ENCODE data around the gene PCA3. TPM values are rescaled to one million over a fixed set of nuclear protein-coding genes. Genes with fewer than 3 reads are reported as not detected.

Gene PCA3
- total and polyA plus RNA-seq, 2 of the 8 experiments (the other 6 are each of a cell fraction or from before 2014, with no cell fraction given): not detected

DNA sequence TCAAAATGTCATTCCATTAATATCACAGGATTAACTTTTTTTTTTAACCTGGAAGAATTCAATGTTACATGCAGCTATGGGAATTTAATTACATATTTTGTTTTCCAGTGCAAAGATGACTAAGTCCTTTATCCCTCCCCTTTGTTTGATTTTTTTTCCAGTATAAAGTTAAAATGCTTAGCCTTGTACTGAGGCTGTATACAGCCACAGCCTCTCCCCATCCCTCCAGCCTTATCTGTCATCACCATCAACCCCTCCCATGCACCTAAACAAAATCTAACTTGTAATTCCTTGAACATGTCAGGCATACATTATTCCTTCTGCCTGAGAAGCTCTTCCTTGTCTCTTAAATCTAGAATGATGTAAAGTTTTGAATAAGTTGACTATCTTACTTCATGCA is 20.6 kb downstream of the PCA3 start:
- no peak overlapping the region for H3K18ac ChIP-seq (ENCODE audit: extremely low read depth, low read length)
- H3K14ac ChIP-seq (ENCODE audit: insufficient read length): no peak overlapping the region
- no peak overlapping the region for H2BK120ac ChIP-seq (replicated peaks; ENCODE audit: low read depth, low read length)
- no peak overlapping the region for H3K4ac ChIP-seq (replicated peaks; ENCODE audit: insufficient read length, low read depth, low read length)
- no peaks in the 10 kb centered on the region for H3K4me1 ChIP-seq (replicated peaks in 1 of 4; ENCODE audit: control insufficient read depth in 3 of 4, insufficient read depth in 4 of 4, low read length in 3 of 4)
- CTCF ChIA-PET (ENCODE audit: partially characterized antibody): interaction anchor here (1.0 kb wide), 1 partner anchor 201 kb away, joined by 4 read pairs; no protein-coding TSS in a partner anchor
- TF ChIP-seq, protein P1, sequence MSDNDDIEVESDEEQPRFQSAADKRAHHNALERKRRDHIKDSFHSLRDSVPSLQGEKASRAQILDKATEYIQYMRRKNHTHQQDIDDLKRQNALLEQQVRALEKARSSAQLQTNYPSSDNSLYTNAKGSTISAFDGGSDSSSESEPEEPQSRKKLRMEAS (IDR thresholded peaks at IDR 0.05): no peak
- TF ChIP-seq KDM4A (IDR thresholded peaks at IDR 0.05; ENCODE audit: low read depth, low read length, severe bottlenecking) (no peak), SIRT6 (IDR thresholded peaks at IDR 0.05; ENCODE audit: low read length) (no peak), PHF8 (conservative IDR thresholded peaks at IDR 0.05; ENCODE audit: low read depth, low read length) (no peak)
- no peaks in the 10 kb centered on the region for H3K23me2 ChIP-seq (ENCODE audit: low read depth, low read length)
- H4K5ac ChIP-seq (ENCODE audit: insufficient read length, low read depth, low read length): no peak overlapping the region
- no peak overlapping the region for H3K4me2 ChIP-seq (ENCODE audit: insufficient read depth in 1 of 2, low read depth in 2 of 2, low read length in 2 of 2)
- no peaks in the 10 kb centered on the region for H3K79me1 ChIP-seq (ENCODE audit: low read depth, low read length)
- no peak overlapping the region for H2AFZ ChIP-seq (ENCODE audit: low read length)
- no peak overlapping the region for H2BK15ac ChIP-seq (ENCODE audit: low read length)
- H2BK5ac ChIP-seq (ENCODE audit: low read depth, low read length): no peak overlapping the region
- no peak overlapping the region for H4K91ac ChIP-seq (replicated peaks; ENCODE audit: insufficient read length, low read length)
- no peak for DNase-seq (ENCODE audit: low read depth in 1 of 2, low spot score in 2 of 2)
- H3K79me2 ChIP-seq (ENCODE audit: control insufficient read depth in 1 of 2, insufficient read depth in 2 of 2, low read length in 2 of 2): no peaks in the 10 kb centered on the region
- H3K4me3 ChIP-seq (ENCODE audit: extremely low read depth in 1 of 4, insufficient read depth in 2 of 4, low read depth in 3 of 4, low read length in 4 of 4): no peak overlapping the region
- no peak overlapping the region for H3K9ac ChIP-seq (replicated peaks in 1 of 4; ENCODE audit: extremely low read depth in 1 of 4, low read depth in 3 of 4, low read length in 3 of 4)
- H4K8ac ChIP-seq (ENCODE audit: extremely low read depth, insufficient read depth, low read length): no peak overlapping the region
- H2BK12ac ChIP-seq (ENCODE audit: low read depth, low read length): no peak overlapping the region
- no peaks in the 10 kb centered on the region for H3K9me3 ChIP-seq (ENCODE audit: insufficient read depth in 2 of 2, low read depth in 1 of 2, low read length in 1 of 2)
- no peaks in the 10 kb centered on the region for H4K20me1 ChIP-seq (replicated peaks in 1 of 2; ENCODE audit: control insufficient read depth in 1 of 2, insufficient read depth in 2 of 2, low read length in 2 of 2)
- no peak overlapping the region for H3K23ac ChIP-seq (ENCODE audit: insufficient read length)
- H2AK5ac ChIP-seq (ENCODE audit: low read depth, low read length): no peak overlapping the region
- H3K27me3 ChIP-seq (replicated peaks in 1 of 4; ENCODE audit: control insufficient read depth in 3 of 4, extremely low read depth in 1 of 4, insufficient read depth in 3 of 4, low read length in 3 of 4): no peaks in the 10 kb centered on the region
- POLR2A ChIA-PET (ENCODE audit: partially characterized antibody): no interaction called here
- no peak for FAIRE-seq
- H3K36me3 ChIP-seq (ENCODE audit: control insufficient read depth in 2 of 4, insufficient read depth in 4 of 4, low read length in 3 of 4): no peaks in the 10 kb centered on the region
- H2BK20ac ChIP-seq (ENCODE audit: low read length): no peak overlapping the region
- H3K56ac ChIP-seq (replicated peaks; ENCODE audit: insufficient read length, low read depth, low read length): no peak overlapping the region
- H3K27ac ChIP-seq (ENCODE audit: low read depth, low read length): no peak overlapping the region

All from H1 (cell line).